ENCODE results near the gene CDK14.
"Not testable (repeated sequence)": the region's sequence is repeated elsewhere in the genome, so short reads cannot be mapped to it uniquely, and the experiment has no call there.

Gene CDK14

DNA sequence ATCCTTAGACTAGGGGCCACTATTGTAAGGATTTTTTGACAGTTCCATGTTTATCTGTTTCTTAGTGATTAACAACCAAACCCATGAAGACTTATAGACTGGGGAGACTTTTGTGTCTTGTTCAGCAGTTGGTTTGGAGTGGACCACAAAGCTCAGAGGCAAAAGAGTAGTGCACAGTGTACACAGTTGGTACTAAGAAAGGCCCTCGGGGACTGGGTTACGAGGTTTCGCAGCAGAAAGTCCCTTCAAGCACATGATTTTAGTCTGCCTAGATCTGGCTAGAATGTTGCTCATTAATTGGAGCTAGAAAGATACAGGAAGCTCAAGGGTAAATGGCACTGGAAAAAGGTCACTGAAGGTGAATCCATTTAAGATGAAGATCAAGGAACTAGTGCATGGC lies 35.4 kb downstream of the CDK14 start:
- DNase-seq (ENCODE audit: low read depth) = no peak

DNA sequence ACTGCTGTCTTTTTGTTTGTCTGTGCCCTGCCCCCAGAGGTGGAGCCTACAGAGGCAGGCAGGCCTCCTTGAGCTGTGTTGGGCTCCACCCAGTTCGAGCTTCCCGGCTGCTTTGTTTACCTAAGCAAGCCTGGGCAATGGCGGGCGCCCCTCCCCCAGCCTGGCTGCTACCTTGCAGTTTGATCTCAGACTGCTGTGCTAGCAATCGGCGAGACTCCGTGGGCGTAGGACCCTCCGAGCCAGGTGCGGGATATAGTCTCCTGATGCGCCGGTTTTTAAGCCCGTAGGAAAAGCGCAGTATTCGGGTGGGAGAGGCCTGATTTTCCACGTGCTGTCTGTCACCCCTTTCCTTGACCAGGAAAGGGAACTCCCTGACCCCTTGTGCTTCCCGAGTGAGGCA lies 43.6 kb downstream of the CDK14 start:
- not testable (repeated sequence) for DNase-seq (ENCODE audit: low read depth)

DNA sequence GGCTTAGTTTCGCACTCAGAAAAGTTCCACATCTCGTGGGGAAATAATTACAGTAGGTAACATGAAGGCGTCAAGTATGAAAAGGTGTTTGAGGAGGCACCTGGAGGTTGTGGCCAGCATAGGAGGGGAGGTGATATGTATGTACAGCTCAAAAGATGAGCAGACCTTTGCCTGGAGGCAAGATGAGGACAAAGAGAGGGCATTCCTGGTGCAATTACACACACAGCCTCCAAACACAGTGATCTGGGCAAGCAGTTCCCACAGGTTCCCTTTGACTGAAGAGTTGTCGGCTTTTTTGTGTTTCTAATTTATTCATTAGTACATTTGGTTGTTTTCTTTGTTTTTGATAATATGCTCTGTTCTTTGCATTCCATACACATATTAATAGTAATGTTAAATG lies 46.9 kb downstream of the CDK14 start:
- no peak for DNase-seq (ENCODE audit: low read depth)

DNA sequence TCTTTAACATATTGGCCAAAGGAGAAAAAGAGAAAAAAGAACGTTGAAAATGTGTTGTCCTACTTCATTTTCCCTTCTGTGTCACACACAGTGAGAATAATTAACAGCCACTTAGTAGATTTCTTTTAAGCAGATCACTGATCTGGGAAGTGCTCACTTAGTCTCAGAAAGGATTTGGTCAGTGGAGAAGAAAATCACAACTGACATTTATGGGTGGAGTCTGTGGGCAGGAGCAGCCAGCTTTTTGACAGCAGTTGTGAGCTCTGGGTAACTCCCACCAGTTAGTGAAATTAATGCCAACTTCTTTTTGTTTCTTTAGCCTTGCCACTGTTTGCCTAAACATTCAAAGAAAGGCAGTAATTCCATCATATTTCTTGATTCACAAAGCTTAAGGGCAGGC lies 49.7 kb downstream of the CDK14 start:
- DNase-seq (ENCODE audit: low read depth) = no peak

DNA sequence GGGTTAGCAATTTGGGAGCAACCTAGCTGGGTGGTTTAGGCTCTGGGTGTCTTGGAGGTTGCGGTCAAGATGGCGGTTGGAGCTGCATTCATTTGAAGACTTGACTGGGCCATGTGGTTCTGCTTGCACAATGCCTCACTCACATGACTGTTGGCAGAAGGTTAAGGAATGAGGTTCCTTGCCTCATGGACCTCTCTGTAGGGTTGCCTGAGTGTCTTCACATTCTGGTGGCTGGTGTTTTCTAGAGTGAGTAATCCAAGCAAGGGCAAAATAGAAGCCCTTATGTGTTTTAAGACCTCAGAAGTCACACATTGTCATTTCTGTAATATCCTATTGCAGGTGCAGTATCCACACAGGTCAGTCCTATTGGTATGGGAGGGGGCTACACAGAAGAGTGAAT lies 52.0 kb downstream of the CDK14 start:
- no peak for DNase-seq (ENCODE audit: low read depth)

DNA sequence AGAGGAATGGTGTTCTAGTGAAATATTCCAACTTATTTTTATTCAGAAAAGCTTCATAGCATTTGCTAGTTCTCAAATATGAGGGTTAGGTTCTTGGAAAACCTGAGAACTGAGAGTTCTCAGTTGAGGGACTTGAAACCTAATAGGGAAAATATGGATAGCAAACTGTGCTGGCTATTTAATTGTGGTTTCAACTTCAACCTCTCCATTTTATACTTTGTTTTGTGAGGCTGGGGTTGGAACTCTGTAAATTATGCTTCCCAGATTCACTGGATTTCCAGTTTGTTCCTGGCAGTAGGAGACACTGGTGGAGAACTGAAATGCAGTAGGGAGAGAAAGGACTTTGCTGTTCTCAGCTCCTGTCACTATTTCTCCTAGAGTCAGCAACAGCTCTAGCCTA lies 52.7 kb downstream of the CDK14 start:
- DNase-seq (ENCODE audit: low read depth) = no peak

DNA sequence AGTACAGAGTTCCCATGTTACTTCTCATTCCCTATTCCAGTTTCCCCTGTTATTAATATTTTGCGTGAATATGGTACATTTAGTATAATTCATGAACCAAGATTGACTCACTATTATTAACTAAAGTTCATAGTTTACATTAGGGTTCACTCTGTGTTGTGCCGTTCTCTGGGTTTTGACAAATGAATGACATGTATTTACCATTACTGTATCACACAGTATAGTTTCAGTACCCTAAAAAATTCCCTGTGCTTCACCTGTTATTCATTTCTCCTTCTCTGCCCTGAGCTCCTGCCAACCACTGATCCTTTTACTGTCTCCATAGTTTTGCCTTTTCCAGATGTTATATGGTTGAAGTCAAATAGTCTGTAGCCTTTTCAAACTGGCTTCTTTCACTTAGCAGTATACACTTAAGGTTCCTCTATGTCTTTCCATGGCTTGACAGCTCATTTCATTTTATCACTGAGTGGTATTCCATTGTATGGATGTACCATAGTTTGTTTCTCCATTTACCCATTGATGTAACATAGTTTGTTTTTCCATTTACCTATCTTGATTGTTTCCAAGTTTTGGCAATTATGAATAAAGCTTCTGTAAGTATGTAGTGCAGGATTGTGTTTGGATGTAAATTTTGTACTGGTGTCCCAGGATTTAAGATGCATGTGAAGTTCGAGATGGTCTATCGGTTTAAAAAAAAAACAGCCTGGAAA lies 58.8 kb downstream of the CDK14 start:
- DNase-seq (ENCODE audit: low read depth) = no peak

DNA sequence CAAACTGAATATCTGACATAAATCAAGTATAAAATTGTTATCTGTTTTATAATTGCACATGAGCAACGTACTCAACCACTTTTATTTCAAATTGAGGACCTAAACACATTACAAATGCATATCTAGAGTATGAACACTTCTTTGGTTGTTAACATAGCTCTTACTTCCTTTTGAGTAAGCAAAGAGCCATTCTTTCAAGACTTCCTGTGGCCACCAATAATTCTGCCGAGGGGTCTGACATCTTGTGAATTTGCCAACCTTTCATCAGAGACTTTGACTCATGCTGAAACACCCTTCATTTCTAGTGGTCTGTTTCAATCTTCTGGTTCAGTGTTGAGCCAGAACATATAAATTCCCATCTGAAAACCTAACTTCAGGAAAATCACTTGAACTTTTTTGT lies 59.4 kb downstream of the CDK14 start:
- DNase-seq (ENCODE audit: low read depth) = no peak

DNA sequence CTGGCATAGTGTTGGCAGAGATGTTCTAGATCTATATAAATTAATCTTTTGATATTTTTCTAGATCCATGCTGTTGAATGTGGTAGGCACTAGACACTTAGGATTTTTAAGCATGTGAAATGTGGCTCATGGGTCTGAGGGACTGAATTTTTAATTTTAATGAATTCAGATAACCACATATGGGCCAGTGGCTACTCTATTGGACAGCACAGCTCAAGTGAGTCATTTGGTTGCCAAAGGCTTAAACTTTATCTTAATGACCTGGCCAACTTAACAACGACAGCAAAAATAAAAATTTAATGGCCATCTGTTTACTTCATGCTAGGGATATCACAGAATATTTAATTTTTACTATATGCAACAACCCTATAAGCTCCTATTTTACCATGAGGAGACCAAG lies 61.4 kb downstream of the CDK14 start:
- DNase-seq (ENCODE audit: low read depth) = no peak

DNA sequence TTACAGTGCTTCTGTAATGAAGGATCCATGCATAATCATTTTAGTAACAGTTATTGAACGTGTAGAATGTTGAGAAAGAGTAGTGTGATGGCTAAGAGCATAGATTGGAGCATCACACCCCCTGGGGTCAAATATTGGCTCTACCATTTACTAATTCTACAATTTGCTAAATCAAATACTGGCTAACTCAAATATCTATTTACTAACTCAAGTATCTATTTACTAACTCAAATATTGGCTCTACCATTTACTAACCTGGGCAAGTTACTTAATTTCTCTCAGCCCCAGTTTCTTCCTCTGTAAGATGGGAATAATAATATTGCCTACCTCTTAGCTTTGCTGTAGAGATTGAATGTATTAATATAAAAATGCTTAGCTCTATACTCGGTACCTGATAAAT lies 64.0 kb downstream of the CDK14 start:
- no peak for DNase-seq (ENCODE audit: low read depth)

DNA sequence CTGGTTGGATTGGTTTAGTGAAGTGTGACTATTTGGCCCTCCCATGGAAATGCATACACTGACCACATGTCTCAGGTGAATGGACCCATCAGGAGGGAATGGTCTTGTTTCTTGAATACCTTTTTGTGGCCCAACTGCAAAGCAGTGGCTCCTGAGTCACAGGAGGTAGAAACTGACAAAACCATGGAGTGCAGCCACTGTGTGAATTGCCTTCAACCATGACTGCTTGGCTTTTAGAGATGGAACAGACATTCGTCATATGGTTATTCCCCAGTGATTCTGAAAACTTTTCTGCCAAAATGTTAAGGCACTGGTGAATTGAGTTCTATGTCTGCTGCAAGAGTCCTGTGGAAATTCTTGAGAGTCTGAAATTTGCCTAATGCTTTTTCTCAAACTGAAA lies 64.7 kb downstream of the CDK14 start:
- no peak for DNase-seq (ENCODE audit: low read depth)

DNA sequence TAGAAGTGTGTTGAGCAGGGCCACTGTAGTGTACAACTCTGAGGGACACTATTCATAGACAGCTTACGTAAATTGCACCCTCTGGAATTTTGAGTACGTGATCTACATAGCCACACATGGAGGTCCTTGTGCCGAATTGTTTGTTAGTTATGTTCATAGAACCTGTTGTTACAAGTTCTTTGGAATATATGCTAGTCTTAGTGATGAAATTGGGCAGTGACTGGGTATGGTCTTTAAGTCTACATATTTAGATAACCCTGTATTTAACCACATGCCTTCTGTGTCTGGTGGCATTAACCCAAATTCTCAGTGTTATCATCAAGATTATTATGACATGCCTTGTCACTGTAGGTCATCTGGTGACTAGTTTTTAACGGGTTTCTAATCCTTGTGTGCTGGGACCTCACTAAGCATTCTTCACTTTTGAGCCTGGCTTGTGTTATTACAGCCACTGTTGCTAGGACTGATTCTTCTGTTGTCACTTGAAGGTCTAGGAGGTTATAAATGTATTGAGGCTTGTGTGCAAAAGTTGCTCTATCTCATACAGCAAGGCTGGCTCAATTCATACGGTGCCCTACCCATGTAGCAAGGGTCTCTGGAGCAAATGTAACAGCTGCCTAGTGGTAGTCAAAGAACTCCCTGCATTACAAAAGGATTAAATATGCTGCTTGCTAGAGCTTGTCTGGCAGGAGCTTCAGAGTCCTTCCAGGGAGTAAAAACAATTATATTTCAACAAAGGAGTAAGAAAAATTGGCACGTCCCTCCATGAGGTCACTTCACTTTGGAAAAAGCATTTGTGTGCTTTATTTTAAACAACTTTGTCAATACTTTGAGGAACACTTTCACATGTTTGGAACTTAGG lies 65.4 kb downstream of the CDK14 start:
- DNase-seq (ENCODE audit: low read depth) = no peak

DNA sequence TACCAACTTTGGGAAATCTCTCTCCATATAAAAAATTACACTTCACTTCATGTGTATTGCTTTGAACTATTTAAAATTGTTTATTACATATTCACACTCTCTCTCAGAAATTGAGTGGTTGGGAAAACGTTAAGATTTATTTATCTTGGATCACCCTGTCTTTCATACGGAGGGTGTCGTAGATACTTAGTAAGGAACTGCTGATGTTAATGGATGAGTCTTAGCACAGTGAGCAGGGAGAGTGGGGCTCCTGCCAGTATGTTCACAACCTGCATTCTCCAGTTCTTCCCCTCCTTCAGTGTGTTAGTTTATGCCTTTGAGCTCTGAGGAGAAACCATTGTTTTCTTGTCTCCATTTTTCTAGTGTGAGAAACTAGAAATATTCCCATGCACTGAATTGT lies 67.1 kb downstream of the CDK14 start:
- no peak for DNase-seq (ENCODE audit: low read depth)

DNA sequence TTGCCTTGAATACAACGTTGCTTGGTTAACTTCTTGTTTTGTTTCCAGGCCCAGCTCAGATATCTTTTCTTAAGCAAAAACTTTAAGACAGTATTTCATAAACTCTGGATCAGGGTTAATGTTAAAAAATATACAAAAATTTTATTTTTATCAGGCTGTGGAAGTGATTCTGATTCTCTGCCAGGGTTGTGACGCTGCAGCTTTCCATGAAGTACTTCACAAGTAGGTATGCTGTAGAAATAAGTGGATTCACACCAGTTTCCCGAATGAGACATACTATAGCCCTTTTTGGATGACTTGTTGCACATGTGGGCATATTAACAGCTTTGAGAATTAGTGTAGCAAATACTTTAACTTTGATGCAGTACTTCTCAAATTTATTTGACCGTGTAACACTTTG lies 70.1 kb downstream of the CDK14 start:
- no peak for DNase-seq (ENCODE audit: low read depth)

DNA sequence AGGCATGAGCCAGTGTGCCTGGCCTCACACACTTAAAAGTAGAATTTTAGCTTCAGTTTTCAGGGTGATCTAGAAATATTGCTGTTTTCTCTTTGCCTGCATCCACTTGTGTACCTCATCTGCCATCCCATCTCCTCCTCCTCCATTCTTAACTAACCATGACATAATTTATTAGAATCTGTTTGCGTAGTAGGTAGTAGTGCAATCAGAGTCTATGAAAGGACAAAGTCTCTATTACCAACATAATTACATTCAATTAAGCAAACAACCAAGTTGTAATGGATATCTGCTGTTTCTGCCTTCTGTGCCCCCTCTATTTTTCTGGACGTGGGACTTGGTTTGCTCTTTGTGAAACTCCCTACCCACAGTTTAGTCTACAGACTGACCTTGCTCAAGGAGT lies 72.9 kb downstream of the CDK14 start:
- no peak for DNase-seq (ENCODE audit: low read depth)

DNA sequence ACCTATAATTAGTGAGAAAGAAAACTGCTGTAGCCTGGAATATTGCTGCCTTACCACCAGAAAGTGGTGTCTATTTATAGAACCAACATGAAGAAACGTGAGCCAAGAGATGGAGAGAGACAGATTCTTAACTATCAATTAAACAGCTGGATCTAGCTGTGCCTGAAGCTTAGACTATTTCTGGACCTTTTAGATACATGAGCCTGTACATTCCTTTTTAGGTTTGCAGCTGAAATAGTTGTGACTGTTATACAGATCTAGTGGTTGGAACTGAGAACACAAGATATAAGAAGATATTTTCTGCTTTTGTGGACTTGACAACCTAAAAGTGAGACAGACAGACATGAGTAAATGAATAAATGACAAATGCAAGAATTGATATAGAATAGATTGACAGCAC lies 73.4 kb downstream of the CDK14 start:
- no peak for DNase-seq (ENCODE audit: low read depth)

DNA sequence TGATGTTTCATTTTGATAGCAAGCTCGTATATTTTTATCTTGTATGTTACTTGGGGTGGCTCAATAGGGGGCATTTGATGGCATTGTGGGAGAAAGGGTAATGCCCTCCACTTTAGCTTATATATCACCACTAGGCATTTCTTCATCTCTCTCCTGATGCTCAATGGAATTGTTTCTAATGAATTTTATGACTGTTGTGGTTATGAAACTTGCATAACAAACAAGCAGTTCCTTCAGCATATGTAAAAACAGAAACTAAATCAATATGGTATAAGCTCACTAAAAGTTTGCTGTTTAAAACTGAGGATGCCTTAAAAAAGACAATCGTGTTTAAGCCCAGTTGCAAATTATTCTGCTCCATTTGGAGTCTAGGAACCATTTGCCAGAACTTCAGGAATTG lies 75.5 kb downstream of the CDK14 start:
- no peak for DNase-seq (ENCODE audit: low read depth)

DNA sequence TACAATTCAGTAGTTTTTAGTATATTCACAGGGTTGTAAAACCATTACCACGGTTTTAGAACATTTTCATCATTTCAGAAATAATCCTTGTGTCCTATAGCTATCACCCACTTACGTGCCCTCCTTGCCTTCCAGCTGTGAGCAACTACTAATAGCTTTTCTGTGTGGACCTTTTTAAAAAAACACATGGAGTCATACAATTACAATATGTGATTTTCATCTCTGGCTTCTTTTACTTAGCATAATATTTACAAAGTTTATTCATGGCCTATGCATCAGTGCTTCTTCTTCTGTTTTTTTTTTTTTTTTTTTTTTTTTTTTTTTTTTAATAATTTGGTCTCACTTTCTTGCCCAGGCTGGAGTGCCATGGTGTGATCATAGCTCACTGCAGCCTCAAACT lies 76.1 kb downstream of the CDK14 start:
- no peak for DNase-seq (ENCODE audit: low read depth)

DNA sequence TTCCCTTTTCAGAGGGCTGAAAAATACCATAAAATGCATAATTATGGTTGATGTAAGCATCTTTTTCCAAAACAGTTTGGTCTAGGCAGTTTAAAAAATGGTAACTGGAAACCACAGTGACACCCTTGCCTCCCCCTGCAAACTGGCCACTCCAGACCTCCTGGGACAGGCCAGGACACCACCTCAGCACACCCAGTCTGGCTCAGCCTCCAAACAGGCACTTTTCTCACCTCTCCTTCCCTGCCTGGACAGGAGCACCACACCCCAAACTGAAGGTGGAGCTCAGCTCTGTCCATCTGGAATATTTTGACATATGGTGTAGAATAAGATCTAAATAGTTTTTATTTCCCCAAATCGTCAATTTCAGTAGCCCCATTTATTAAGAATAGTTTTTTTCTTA lies 78.5 kb downstream of the CDK14 start:
- no peak for DNase-seq (ENCODE audit: low read depth)

DNA sequence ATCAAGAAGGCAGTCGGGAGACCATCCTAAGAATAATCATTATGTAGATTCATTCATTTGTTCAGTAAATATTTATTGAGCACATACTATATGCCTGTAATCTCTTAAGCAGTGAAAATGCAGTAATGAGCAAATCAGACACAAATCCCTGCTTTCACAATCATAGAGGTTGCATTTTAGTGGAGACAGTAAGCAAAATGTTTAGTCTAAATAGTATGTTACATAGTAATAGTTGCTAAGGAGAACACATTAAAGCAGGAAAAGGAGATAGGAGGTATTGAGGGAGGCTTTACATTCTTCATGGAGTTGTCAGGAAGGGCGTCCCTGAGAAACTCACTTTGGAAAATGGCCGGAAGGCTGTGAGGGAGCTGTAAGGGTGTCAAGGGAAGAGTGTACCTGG lies 79.9 kb downstream of the CDK14 start:
- DNase-seq (ENCODE audit: low read depth) = no peak

DNA sequence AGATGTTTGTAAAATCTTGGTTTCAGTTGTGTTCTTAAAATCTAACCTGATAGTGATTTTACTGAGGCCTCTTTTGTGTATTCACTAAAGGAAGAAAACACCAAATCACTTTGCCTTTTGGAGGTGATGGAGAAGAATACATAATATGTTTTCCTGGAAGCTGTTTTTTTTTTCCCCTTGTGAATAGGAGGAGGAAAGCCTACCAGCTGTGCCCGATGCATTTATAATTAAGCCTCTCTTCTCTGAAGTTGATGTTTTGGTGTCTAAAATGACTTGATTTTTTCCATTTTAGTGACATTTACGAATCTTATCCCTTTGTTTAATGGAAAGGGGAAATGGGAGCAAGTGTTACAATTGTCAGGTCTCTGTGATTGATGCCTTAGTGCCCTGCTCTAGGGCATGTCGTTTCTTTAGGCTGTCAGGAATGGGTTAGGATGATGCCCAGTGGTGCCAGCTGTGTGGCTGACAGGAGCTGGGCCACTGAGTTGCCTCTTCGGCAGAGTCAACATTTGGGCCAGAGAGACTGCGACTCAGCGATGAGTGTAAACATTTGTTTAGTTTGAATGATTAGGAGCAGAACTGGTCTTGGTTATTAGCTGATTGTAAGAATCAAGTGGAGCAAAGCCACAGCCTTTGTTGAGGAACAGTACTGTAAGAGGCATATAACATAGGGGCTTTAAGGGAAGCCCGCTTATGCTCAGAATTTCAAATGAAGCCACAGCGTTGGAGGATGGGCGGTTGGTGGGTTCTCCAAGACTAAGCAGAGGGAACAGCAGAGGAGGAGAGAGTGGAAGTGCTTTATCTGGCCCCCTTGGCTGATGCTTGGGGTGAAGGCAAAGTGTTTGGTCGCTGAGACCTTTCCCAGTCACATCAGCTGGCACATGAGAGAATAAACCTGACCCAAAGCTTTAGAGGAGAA lies 81.6 kb downstream of the CDK14 start:
- DNase-seq (ENCODE audit: low read depth) = no peak

DNA sequence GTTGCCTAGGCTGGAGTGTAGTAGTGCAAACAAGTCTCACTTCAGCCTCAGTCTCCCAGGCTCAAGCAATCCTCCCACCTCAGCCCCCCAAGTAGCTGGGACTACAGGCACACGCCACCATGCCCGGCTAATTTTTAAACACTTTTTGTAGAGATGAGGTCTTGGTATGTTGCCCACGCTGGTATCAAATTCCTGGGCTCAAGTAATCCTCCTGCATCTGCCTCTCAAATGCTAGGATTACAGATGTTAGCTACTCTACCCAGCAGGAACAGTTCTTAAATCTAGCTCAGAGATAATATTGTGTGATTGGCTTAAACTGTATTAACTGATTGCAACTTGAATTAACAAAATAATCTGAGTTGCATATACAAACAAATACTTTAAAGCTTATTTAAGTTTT lies 82.9 kb downstream of the CDK14 start:
- no peak for DNase-seq (ENCODE audit: low read depth)

DNA sequence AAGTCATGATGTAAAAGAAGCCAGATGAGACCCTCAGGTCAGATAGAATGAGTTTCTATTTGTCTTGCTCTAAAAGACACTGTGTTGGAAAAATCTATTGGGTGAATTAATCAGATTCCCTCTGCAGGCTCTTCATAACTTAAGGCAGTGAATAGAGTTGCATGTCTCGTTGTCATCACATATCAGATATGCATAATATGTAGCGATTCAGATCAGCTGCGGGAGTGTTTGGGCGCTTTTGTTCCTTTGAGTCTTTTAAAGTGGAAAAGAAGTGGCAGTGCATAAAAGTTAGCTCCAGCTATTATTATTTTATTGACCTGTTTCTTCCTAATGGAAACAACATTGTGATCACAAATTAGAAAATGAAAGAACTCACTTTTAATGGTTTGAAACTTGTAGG lies 84.4 kb downstream of the CDK14 start:
- DNase-seq (ENCODE audit: low read depth) = no peak
